HG03175 (cell line): ENCODE data around the gene TOR2A.

ENCODE experiments used
- ATAC-seq: cut with Tn5 transposase; IDR thresholded peaks from one replicate; pipeline ENCODE4 v1.9.1; 2021; ENCODE audit warnings: mild to moderate bottlenecking, moderate library complexity; ENCODE audit not compliant: unreplicated experiment

Gene TOR2A

DNA sequence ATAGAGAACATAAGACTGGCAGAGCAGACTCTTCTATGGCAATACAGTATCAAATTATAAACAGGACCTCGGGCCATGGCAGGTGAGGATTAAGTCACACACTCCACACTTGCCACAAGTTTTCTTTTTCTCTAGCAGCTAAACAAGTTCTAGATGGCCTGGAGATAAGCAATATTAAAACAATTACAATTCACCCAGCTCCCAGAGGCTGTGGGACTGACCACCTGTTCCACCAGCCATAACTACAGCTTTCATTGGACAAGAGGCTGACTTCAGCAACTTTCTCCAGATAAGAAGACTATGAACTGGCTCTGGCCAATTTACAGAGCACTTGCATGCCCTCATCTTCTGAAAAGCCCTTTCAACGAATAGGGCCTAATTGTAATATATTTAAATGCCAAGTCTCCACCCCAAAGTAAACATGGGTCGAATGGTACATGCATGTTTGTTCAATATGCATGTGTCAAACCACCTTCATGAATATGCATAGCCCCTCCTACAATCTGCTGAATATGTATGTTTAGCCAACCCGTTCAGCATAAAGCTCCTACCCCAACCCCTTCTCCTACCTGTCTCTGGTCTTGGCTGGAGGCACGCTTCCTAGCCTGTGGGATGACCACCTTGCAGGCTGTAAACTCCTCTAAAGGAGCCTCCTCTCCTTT, 34.4 kb downstream of the TOR2A start:
- ATAC-seq = no peak

DNA sequence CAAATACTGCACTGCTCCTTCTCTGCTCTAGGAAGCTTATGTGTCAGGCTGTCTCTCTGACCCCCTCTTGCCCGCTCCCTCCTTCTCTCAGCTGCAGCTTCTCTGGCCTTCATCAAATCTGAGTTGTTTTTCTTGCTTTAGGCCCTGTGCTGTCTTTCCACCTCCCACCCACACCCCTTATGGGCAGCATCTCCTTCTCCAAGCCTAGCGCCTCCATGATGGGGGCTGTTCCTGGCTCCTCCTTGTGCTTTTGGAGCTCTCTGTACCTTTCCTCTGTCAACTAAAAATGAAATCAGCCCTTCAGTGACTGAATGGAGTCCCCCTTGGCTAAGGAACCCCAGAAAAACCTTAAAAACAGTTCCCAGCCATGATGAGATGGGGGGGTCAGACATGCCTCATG, 35.0 kb downstream of the TOR2A start:
- no peak for ATAC-seq

- ATAC-seq = peak; percentile 81
These were observed 36.0 kb downstream of the TOR2A start for GRCh38 chr9:127698985-127699670.

DNA sequence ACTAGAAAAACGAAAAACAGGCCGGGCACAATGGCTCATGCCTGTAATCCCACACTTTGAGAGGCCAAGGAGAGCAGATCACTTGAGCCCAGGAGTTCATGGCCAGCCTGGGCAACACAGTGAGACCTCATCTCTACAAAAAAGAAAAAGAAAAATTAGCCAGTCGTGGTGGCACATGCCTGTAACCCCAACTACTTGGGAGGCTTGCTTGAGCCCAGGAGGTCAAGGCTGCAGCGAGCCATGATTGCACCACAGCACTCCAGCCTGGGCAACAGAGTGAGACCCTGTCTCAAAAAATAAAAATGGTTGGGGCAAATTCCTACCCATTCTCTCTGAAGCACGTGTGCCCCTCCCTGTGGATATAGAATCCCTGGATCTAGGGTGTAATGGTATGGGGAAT, 36.7 kb downstream of the TOR2A start:
- ATAC-seq = no peak

GRCh38 chr9:127697575-127697974, 37.5 kb downstream of the TOR2A start:
- ATAC-seq = no peak

DNA sequence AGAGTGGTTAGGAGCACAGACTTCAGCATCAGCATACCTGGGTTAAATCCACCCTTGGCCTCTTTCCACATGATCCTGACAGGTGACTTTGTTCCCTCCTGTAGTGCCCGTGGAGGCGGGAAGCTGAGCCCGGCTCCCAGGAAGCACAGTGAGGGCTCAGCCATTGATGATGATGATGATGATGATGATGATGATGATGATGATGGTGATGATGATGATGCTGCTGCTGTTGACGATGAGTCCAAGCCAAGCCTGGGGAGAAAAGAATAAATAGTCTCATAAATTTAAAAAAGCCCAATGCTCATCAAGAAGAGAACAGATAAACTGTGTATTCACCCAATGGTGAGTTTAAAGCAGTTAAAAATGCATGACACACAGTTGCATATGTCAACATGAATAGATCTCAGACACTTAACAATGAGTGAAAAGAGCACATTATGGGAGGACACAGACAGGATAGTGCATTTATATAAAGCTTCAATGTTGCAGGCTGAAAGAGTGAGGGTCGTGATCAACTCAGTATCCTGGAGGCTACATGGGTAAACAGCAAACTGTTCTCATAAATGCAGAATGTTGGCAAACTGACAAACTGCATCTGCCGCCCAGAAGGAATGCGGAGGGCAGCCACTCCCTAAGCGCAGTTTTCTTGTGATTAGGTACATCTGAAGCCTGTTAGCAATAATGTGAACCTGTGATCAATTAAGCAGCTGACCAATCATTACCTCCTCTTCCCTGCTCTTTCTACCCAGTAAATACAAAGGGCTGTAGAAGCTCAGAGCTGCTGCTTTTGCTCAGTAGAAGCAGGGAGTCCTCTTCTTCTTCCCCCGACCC, 40.0 kb downstream of the TOR2A start:
- no peak for ATAC-seq

DNA sequence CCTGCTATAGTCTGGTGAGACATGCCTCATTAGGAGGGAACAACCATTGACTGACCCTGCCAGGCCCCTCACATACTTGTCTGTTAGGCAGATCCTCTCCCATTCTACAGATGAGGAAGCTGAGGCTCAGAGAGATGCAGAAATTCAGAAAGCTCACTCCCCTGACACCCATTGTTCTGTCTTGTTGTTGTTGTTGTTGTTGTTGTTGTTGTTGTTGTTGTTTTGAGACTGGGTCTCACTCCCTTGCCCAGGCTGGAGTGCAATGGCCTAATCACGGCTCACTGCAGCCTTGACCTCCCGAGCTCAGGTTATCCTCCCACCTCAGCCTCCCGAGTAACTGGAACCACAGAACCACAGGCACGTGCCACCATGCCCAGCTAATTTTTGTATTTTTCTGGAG, 41.4 kb downstream of the TOR2A start:
- ATAC-seq = no peak

GRCh38 chr9:127693143-127693542, 42.0 kb downstream of the TOR2A start:
- ATAC-seq = no peak

- ATAC-seq = no peak
These were observed 43.0 kb downstream of the TOR2A start for GRCh38 chr9:127692071-127692470.

- ATAC-seq = no peak
These were observed 44.4 kb downstream of the TOR2A start for GRCh38 chr9:127690735-127691134.

DNA sequence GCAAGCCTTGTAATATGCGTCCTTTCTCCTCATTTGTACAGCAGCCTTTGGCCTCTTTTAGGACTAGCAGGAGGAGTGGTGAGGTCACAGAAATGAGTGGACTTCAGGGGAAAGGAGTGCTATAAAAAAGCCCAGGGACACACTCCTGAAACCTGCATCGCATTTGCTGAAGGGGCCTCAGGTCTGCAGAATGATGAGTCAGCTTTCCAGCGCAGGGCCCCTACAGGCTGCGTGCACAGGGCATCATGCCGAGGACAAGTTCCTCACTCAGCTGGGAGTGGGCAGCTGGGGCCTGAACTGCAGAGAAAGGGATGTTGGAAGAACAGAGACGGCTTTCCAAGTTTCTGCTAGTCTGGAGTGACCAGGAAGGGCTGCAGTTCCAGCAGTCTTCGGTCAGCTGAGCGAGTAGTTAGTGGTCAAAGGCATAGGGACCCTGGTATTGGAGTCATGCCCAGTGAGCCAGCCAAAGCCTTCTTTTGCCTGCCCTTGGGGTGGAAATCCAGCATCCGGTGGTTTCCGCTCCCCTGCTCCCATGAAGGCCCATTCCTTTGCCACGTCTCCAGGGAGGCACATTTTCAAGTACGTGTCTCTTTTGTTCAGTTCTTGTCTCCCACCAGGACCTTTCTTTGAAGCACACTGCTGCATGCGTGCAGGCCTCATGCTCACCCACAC, 45.6 kb downstream of the TOR2A start:
- ATAC-seq = no peak

GRCh38 chr9:127686461-127687393, 48.4 kb downstream of the TOR2A start:
- no peak for ATAC-seq

DNA sequence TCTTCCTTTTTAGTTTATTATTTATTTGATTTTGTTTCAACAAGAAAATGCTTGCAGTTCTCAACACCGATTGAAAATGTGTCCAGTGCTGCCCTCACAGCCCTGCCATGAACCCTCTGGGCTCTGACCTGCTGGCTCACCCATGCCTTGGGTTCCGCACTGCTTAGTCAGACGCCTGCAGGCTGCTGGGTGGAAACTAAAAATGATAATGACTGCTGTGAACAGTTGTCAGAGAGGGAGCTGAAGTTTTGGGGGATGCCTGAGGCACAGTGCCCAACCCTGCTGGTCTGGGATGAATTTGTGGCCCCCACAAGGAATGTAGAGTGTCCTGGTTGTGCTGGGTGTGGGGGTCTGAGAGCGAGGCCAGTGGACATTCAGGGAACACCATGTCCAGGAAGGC, 50.5 kb downstream of the TOR2A start:
- no peak for ATAC-seq

DNA sequence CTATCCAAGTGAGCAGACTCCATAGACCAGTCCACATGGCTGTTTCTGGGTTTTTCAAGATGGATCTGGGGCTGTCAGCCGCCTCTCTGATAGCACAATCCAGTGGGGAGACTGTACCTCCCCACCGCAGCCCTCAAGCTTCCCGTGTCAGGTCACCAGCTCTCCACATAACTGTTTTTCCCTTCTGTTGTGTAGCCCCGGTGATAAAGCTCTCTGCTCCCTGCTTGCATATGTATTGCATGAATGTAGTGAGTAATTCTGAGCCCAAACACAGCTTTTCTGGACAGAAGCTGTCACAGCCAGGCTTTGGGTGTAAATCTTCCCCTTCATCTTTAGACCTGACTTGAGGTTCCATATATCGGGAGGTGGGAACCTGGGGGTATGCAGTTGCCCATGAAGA, 51.4 kb downstream of the TOR2A start:
- no peak for ATAC-seq

- ATAC-seq = no peak
These were observed 52.5 kb downstream of the TOR2A start for GRCh38 chr9:127682351-127683136.
